ENCODE data around the gene USH1G.

- TF ChIP-seq YY1 (IDR thresholded peaks at IDR 0.05; ENCODE audit: insufficient read depth, insufficient read length) (no peak), ZNF274 (IDR thresholded peaks at IDR 0.05; ENCODE audit: low read depth, low read length) (no peak)
Measured at GRCh38 chr17:74950207-74950606, 27.2 kb upstream of the USH1G start.
